ENCODE results near the gene IL36G. TPM values are rescaled to one million over a fixed set of nuclear protein-coding genes. Genes with fewer than 3 reads are reported as not detected.

The IL36G gene
- polyA plus RNA-seq, 2 of the 4 experiments (the other 2 are of a cell fraction) = 0.16 TPM; not detected in 1

DNA sequence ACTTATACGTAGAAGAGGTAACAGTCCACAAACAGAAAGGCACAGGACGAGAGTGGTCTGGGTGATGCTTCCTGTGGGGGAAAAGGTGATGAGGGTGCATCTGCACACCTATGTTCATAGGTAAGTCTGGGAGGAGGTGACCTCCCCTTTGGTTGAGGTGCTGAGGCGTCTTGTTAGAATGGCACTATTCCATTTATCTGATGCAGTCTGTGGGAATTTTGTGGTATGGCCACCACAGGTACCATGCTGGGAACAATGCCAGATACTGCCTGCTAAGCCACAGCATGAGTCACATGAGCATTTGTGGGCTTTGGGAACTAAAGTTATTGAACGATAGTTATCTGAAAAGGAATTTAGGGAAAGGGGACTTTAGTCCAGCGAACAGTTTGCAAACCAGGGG lies 38.9 kb upstream of the IL36G start:
- ChIA-PET POLR2A (no interaction called here), CTCF (interaction anchor here (0.9 to 4.9 kb wide), 3 partner anchors 8 to 189 kb away, joined by 3 to 25 read pairs (median 9); no protein-coding TSS in a partner anchor)
- no peak for TF ChIP-seq HOXB5 (CRISPR knock-in tag; IDR thresholded peaks at IDR 0.05)
- TF ChIP-seq NPAS2 (CRISPR knock-in tag; IDR thresholded peaks at IDR 0.05; ENCODE audit: borderline replicate concordance) = no peak
- TF ChIP-seq KDM1A (IDR thresholded peaks at IDR 0.05; ENCODE audit: low read depth) = no peak
- TF ChIP-seq RNF2 (IDR thresholded peaks at IDR 0.05; ENCODE audit: borderline replicate concordance, low read depth) = no peak
- TF ChIP-seq E2F6 (IDR thresholded peaks at IDR 0.05; ENCODE audit: borderline replicate concordance, low read depth) = no peak
- TF ChIP-seq PHF8 (IDR thresholded peaks at IDR 0.05; ENCODE audit: borderline replicate concordance, low read depth) = no peak
- TF ChIP-seq CBX2 (IDR thresholded peaks at IDR 0.05; ENCODE audit: borderline replicate concordance, low read depth) = no peak
- 64% methylated on average over 5 of the region's 5 CpGs for WGBS (ENCODE audit: missing lambda C conversion rate)
- Histone ChIP-seq H3K9me3 (no peaks in the 10 kb centered on the region), H3K4me1 (no peaks in the 10 kb centered on the region), H3K4me3 (no peak overlapping the region), H3K27ac (no peak overlapping the region), H3K4me2 (no peak overlapping the region)
- FAIRE-seq (no peak), ATAC-seq (no peak), DNase-seq (ENCODE audit: low read depth in 1 of 2, low spot score in 1 of 2) (no peak)

DNA sequence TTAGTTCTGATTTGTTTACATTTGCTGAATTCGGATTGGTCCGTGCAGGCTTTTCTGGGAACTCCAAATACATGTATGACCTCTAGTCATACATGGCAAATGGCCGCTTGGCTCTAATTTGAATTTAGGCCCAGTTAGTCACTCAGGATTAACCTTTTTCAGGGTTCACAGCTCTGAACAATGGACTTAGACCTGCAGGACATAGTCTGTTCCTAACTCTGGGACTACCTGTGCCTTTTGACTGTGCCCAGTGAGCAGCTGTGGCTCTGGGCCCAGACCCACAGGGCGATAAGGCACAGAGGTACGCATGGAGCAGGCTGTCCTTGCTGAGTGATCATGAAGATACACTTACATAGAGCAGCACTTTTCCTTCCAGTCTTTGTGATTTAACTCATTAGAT lies 38.4 kb upstream of the IL36G start:
- FAIRE-seq (no peak), DNase-seq (ENCODE audit: low read depth in 1 of 2, low spot score in 1 of 2) (no peak), ATAC-seq (no peak)
- Histone ChIP-seq H3K4me2 (no peak overlapping the region), H3K4me1 (no peaks in the 10 kb centered on the region), H3K9me3 (peaks cover 3% of the 10 kb centered on the region; the same call in 1 of the 3 replicates), H3K27ac (no peak overlapping the region), H3K4me3 (no peak overlapping the region)
- CTCF ChIA-PET = interaction anchor here (2.2 to 4.9 kb wide), 3 partner anchors 15 to 53 kb away, joined by 8 to 25 read pairs (median 23); no protein-coding TSS in a partner anchor
- 71% methylated on average over 5 of the region's 5 CpGs for WGBS (ENCODE audit: missing lambda C conversion rate)
- POLR2A ChIA-PET = no interaction called here
- TF ChIP-seq HOXB5 (CRISPR knock-in tag; IDR thresholded peaks at IDR 0.05) (no peak), BHLHE40 (IDR thresholded peaks at IDR 0.05; ENCODE audit: low read depth, low read length) (no peak), RNF2 (IDR thresholded peaks at IDR 0.05; ENCODE audit: borderline replicate concordance, low read depth) (no peak), JUNB (IDR thresholded peaks at IDR 0.05) (no peak), SREBF2 (IDR thresholded peaks at IDR 0.05) (no peak), POLR2A (IDR thresholded peaks at IDR 0.05; ENCODE audit: low read length) (no peak), PHF8 (IDR thresholded peaks at IDR 0.05; ENCODE audit: borderline replicate concordance, low read depth) (no peak), ESRRA (IDR thresholded peaks at IDR 0.05; ENCODE audit: borderline replicate concordance, low read length) (no peak), JUN (IDR thresholded peaks at IDR 0.05) (no peak), CBX8 (IDR thresholded peaks at IDR 0.05) (no peak), TFCP2L1 (CRISPR knock-in tag; IDR thresholded peaks at IDR 0.05) (no peak), CHD2 (IDR thresholded peaks at IDR 0.05; ENCODE audit: low read length, partially characterized antibody) (no peak), NPAS2 (CRISPR knock-in tag; IDR thresholded peaks at IDR 0.05; ENCODE audit: borderline replicate concordance) (no peak), MYC (IDR thresholded peaks at IDR 0.05; ENCODE audit: borderline replicate concordance, low read length) (no peak)

DNA sequence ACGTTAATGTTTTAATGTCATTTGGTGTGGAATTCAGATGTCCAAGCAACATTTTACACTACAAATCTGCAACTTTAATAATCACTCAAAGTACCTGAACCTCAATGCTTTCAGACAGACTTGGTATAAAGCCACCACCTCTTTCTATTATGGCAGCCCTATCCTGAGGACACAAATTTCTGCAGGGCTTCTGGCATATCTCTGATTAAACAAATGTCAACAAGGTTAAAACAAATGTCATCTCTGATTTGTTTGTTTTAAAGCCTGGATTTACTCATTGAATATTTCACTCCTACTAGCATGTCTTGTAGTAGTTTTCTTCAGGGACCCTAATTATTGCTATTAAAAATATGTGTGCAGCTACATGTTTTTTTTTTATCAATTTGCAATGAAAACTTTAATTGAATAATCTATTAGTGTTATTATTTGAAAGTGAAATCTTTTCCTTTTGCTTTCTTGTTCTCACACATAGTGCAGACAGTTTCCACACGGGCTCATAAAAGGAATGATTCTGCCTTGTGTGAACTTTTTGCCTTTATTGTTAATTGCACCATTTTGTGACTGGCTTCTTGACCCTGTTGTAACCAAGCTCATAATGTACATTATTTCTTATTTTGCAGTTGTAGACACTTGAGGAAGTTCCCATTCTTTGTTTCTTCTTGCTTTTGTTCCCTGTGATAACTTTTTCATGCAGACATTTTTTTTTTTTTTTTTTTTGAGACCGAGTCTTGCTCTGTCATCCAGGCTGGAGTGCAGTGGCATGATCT lies 36.8 kb upstream of the IL36G start:
- POLR2A ChIA-PET = interaction anchor here (0.7 kb wide), 2 partner anchors 76 to 194 kb away, joined by 5 to 8 read pairs; no protein-coding TSS in a partner anchor
- TF ChIP-seq FOSB (CRISPR knock-in tag; IDR thresholded peaks at IDR 0.05) = no peak
- no peak for TF ChIP-seq EP300 (IDR thresholded peaks at IDR 0.05)
- no peak for TF ChIP-seq JUNB (IDR thresholded peaks at IDR 0.05)
- no peak for TF ChIP-seq SMC3 (IDR thresholded peaks at IDR 0.05)
- no peak for TF ChIP-seq TFCP2L1 (CRISPR knock-in tag; IDR thresholded peaks at IDR 0.05)
- TF ChIP-seq RARB (CRISPR knock-in tag; IDR thresholded peaks at IDR 0.05) = no peak
- no peak for TF ChIP-seq BHLHE40 (IDR thresholded peaks at IDR 0.05; ENCODE audit: low read depth, low read length)
- TF ChIP-seq HOXA7 (CRISPR knock-in tag; IDR thresholded peaks at IDR 0.05) = no peak
- TF ChIP-seq SREBF2 (IDR thresholded peaks at IDR 0.05) = no peak
- no peak for TF ChIP-seq ATOH8 (CRISPR knock-in tag; IDR thresholded peaks at IDR 0.05; ENCODE audit: low read depth)
- no peak for TF ChIP-seq FOSL2 (IDR thresholded peaks at IDR 0.05)
- no peak for TF ChIP-seq FOSL2 (CRISPR knock-in tag; IDR thresholded peaks at IDR 0.05)
- TF ChIP-seq, protein P1, sequence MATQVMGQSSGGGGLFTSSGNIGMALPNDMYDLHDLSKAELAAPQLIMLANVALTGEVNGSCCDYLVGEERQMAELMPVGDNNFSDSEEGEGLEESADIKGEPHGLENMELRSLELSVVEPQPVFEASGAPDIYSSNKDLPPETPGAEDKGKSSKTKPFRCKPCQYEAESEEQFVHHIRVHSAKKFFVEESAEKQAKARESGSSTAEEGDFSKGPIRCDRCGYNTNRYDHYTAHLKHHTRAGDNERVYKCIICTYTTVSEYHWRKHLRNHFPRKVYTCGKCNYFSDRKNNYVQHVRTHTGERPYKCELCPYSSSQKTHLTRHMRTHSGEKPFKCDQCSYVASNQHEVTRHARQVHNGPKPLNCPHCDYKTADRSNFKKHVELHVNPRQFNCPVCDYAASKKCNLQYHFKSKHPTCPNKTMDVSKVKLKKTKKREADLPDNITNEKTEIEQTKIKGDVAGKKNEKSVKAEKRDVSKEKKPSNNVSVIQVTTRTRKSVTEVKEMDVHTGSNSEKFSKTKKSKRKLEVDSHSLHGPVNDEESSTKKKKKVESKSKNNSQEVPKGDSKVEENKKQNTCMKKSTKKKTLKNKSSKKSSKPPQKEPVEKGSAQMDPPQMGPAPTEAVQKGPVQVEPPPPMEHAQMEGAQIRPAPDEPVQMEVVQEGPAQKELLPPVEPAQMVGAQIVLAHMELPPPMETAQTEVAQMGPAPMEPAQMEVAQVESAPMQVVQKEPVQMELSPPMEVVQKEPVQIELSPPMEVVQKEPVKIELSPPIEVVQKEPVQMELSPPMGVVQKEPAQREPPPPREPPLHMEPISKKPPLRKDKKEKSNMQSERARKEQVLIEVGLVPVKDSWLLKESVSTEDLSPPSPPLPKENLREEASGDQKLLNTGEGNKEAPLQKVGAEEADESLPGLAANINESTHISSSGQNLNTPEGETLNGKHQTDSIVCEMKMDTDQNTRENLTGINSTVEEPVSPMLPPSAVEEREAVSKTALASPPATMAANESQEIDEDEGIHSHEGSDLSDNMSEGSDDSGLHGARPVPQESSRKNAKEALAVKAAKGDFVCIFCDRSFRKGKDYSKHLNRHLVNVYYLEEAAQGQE (IDR thresholded peaks at IDR 0.05) = no peak
- TF ChIP-seq RNF2 (IDR thresholded peaks at IDR 0.05; ENCODE audit: borderline replicate concordance, low read depth) = no peak
- no peak for TF ChIP-seq CHD2 (IDR thresholded peaks at IDR 0.05; ENCODE audit: low read length, partially characterized antibody)
- TF ChIP-seq ESRRA (IDR thresholded peaks at IDR 0.05; ENCODE audit: borderline replicate concordance, low read length) = no peak
- no peak for TF ChIP-seq ZC3H11A (IDR thresholded peaks at IDR 0.05)
- TF ChIP-seq MAX (IDR thresholded peaks at IDR 0.05) = no peak
- no peak for TF ChIP-seq GATA3 (IDR thresholded peaks at IDR 0.05; ENCODE audit: borderline replicate concordance)
- TF ChIP-seq JUN (IDR thresholded peaks at IDR 0.05) = no peak

More for the DNA sequence above, 36.8 kb upstream of the IL36G start:
- Histone ChIP-seq H3K4me2 (no peak overlapping the region), H3K27ac (no peak overlapping the region), H3K9me3 (peaks cover 17% of the 10 kb centered on the region), H3K4me3 (no peak overlapping the region), H3K4me1 (no peaks in the 10 kb centered on the region)
- 65% methylated on average over 3 of the region's 3 CpGs for WGBS (ENCODE audit: missing lambda C conversion rate)
- no peak for ATAC-seq
- no peak for FAIRE-seq
- CTCF ChIA-PET = interaction anchor here (0.6 to 6.7 kb wide), 41 partner anchors 11 to 439 kb away, joined by 3 to 120 read pairs (median 5); partner anchors contain the start of gene CKAP2L
- no peak for DNase-seq (ENCODE audit: low read depth in 1 of 2, low spot score in 1 of 2)
